Tibial artery (tissue), 4 donors: ENCODE data around the gene H1-8.

ENCODE experiments used
- DNase-seq, 2 donors: peaks; one replicate each; pipeline ENCODE4 v3.0.0-alpha.2; 2019
- H3K27ac ChIP-seq, 2 donors: fragments of 200-600 bp; sonication (generic) in 1 of 2; 1 replicate in 1 of 2; 2 replicates in 1 of 2; pipeline ENCODE4 v1.5.1; 2018 to 2019; ENCODE audit warnings: mild to moderate bottlenecking in 1 of 2
- H3K27me3 ChIP-seq, 2 donors: fragments of 200-600 bp; sonication (generic) in 1 of 2; one replicate each; pipeline versions ENCODE4 v1.5.1 to v1.6.0; 2016 to 2019
- H3K36me3 ChIP-seq, 3 donors: fragments of 200-600 bp; sonication (generic) in 2 of 3; one replicate each; pipeline ENCODE4 v1.5.1; 2016 to 2019; ENCODE audit warnings: mild to moderate bottlenecking in 2 of 3
- H3K4me1 ChIP-seq, 4 donors: fragments of 200-600 bp; sonication (generic) in 2 of 4; 1 replicate in 3 of 4; 2 replicates in 1 of 4; pipeline ENCODE4 v1.5.1; 2016 to 2019
- H3K4me3 ChIP-seq, 2 donors: fragments of 200-600 bp; sonication (generic) in 1 of 2; 1 replicate in 1 of 2; 2 replicates in 1 of 2; pipeline ENCODE4 v1.5.1; 2018 to 2019; ENCODE audit warnings: mild to moderate bottlenecking in 2 of 2
- H3K9me3 ChIP-seq, 3 donors: fragments of 200-600 bp; sonication (generic) in 1 of 3; one replicate each; pipeline ENCODE4 v1.5.1; 2016 to 2019
- intact Hi-C: fragments of 100-400 bp; cut with DNase I; formaldehyde crosslinking; loops from one replicate; pipeline ENCODE4 v1.15.0; 2023; ENCODE audit warnings: low total_unique reads
- TF ChIP-seq, protein P1 (sequence below), 2 experiments: fragments of 200-600 bp in 1 of 2; fragments of 450-650 bp in 1 of 2; IDR thresholded peaks; one replicate each; pipeline ENCODE4 v1.5.1; 2017 to 2019; ENCODE audit warnings: antibody characterized with exemption in 2 of 2, mild to moderate bottlenecking in 1 of 2, moderate library complexity in 1 of 2

Gene H1-8

DNA sequence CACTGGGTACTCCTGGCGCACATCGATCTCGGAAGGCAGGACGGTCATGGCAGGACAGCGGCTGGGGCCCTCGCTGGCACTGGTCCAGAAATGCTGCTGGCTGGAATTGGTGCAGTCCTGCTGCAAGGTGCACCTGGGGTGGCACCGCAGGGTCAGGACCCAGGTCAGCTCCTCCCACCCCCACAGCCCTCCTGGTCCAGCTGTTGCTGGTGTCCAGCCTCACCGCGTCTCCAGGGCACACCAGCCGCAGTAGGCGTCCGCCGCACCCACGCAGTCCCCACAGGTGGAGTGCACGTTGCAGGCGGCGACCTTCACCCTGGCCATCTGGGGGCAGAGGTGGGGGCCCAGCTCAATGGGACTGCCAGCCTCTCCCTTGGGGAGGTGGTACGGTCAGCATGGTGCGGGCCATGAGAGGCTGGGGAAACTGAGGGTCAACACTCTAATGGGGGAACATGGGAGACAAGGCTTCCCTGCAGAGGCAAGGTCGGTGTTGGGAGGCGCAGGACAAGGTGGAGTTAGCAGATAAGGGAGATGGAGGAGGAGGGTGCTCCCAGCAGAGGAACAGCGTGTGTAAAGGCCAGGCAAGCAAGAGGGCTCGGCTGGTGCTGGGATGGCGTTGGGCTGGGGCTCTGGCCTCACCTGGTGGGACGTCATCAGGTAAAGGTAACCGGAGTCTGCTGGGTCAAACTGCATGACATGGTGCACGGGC, 43.1 kb downstream of the H1-8 start:
- Histone ChIP-seq H3K4me1 (peaks cover 0 to 45% (median 8%) of the 10 kb centered on the region in 4 donors), H3K27ac (peak overlapping the region in 1 of 2 donors; percentile 56), H3K36me3 (peaks cover 28 to 71% (median 60%) of the 10 kb centered on the region in 3 donors)

DNA sequence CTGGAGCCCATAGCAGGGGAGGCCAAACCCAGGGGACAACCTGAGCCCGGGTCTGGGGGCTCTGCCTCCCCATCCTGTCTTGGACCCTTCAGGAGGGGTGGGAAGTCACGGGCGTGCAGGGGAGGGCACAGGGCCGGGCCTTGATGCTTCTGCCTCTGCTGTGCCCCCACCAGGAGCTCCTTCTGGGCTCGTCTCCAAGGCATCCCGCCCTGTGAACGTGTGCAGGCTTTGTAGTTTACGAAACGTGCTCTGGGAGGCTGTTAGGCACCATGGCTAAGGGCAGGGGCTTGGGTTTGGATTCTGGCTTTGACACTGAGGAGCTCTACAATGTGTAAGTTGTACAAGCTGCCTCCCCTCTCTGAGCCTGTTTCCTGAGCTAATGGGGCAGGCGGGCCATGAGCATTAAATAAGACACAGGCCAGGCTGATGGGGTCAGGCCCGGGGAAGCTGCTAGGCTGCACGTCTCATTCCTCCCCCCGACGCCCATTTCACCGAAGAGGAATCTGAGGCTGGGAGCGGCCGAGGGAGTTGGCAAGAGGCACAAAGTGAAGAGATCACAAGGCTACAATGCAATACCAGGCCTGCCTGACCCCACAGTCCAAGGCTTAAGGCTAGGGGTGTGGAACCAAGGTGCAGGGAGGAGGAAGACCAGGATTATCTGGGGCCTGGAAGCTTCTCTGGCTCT, 43.9 kb downstream of the H1-8 start:
- H3K27ac ChIP-seq, result peak overlapping the region in 1 of 2 donors; percentile 56
- peaks cover 0 to 51% (median 15%) of the 10 kb centered on the region in 4 donors for H3K4me1 ChIP-seq
- peak in 1 of 2 donors; percentile 69 for DNase-seq
- no peaks in the 10 kb centered on the region for H3K9me3 ChIP-seq
- no peak overlapping the region for H3K4me3 ChIP-seq
- no peaks in the 10 kb centered on the region for H3K27me3 ChIP-seq
- TF ChIP-seq, protein P1, sequence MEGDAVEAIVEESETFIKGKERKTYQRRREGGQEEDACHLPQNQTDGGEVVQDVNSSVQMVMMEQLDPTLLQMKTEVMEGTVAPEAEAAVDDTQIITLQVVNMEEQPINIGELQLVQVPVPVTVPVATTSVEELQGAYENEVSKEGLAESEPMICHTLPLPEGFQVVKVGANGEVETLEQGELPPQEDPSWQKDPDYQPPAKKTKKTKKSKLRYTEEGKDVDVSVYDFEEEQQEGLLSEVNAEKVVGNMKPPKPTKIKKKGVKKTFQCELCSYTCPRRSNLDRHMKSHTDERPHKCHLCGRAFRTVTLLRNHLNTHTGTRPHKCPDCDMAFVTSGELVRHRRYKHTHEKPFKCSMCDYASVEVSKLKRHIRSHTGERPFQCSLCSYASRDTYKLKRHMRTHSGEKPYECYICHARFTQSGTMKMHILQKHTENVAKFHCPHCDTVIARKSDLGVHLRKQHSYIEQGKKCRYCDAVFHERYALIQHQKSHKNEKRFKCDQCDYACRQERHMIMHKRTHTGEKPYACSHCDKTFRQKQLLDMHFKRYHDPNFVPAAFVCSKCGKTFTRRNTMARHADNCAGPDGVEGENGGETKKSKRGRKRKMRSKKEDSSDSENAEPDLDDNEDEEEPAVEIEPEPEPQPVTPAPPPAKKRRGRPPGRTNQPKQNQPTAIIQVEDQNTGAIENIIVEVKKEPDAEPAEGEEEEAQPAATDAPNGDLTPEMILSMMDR (IDR thresholded peaks at IDR 0.05), result no peak
- peaks cover 28 to 65% (median 53%) of the 10 kb centered on the region in 3 donors for H3K36me3 ChIP-seq
- intact Hi-C loops, result no loop called here

More for the DNA sequence above, 43.1 kb downstream of the H1-8 start:
- no peak overlapping the region for H3K4me3 ChIP-seq
- TF ChIP-seq, protein P1 (IDR thresholded peaks at IDR 0.05), result no peak
- no peaks in the 10 kb centered on the region for H3K27me3 ChIP-seq
- H3K9me3 ChIP-seq, result no peaks in the 10 kb centered on the region
- no peak for DNase-seq
- intact Hi-C loops, result no loop called here

DNA sequence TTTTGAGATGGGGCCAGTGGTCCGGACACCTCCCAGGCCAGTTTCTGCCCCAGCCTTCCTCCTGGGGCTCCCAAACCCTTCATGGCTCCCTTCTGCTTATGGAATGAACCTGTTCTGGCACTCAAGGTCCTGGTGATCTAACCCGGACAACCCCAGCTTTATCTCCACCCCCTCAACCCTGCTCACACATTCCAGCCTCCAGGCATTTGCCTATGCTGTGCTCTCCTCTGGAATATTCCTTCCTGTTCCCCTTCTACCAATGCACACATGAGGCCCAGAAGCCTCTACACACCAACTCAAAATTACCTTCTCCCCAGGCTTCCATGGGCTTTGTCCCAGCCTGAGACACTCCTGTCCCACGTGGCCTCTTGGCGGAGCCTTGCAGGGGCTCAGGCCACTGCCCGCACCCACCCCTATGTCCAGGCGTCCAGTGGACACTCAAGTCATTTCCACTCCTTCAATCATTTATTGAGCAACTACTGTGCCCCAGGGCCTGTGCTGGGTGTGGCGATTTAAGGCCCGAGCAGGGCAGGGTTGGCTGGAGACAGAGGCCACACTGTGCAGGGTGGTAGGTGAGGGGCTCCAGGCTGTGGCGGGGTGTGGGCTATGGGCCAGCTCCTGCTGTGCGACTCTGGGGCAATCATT, 44.7 kb downstream of the H1-8 start:
- Histone ChIP-seq H3K9me3 (no peaks in the 10 kb centered on the region), H3K4me3 (no peak overlapping the region), H3K27me3 (no peaks in the 10 kb centered on the region), H3K4me1 (peaks cover 0 to 59% (median 23%) of the 10 kb centered on the region in 4 donors), H3K36me3 (peaks cover 28 to 57% (median 48%) of the 10 kb centered on the region in 3 donors), H3K27ac (peak overlapping the region in 1 of 2 donors; percentile 56)
- no peak for DNase-seq
- intact Hi-C loops, result no loop called here
- TF ChIP-seq, protein P1 (IDR thresholded peaks at IDR 0.05), result no peak

DNA sequence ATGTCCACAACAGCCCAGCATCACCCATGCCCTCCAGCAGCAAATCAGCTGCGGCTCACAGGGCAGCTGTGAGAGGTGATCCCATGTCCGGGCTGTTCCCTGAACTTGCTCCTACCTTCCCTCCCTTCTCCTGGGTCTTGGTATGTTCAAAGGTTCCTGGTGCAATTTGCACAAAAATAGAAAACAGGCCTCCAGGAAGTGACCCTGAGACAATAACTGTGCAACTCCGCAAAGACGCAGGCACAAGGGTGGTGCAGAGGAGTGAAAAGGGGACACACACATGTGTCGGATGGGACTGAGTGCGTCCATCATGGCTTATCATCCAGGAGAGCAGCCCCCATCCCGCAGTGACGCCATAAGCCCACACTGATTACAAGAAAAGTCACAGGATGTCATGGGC, 47.2 kb downstream of the H1-8 start:
- H3K4me1 ChIP-seq, result peaks cover 7 to 85% (median 48%) of the 10 kb centered on the region in 4 donors
- DNase-seq, result no peak
- H3K36me3 ChIP-seq, result peaks cover 5 to 31% (median 23%) of the 10 kb centered on the region in 3 donors
- H3K4me3 ChIP-seq, result no peak overlapping the region
- intact Hi-C loops, result no loop called here
- no peak overlapping the region for H3K27ac ChIP-seq
- TF ChIP-seq, protein P1 (IDR thresholded peaks at IDR 0.05), result no peak
- H3K9me3 ChIP-seq, result no peaks in the 10 kb centered on the region
- no peaks in the 10 kb centered on the region for H3K27me3 ChIP-seq

DNA sequence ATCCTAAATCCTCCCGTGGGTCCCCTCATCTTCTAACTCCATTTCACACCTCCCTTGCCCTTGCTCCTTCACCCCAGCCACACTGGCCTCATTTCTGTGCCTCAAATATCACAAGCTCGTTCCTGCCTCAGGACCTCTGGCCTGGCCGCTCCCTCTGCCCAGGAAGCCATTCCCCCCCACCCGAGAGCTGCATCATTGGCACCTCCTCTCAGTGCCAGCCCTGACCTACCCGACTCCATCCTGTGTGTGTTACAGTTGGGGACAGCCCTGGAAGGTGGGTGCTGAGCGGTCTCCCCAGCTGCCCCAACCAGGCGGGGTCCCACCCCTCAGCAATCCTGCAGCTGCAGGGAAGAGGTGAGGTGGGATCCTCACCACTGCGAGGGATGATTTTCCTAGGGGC, 49.0 kb downstream of the H1-8 start:
- H3K27me3 ChIP-seq, result no peaks in the 10 kb centered on the region
- peaks cover 0 to 14% (median 10%) of the 10 kb centered on the region in 3 donors for H3K36me3 ChIP-seq
- DNase-seq, result no peak
- H3K4me3 ChIP-seq, result peak overlapping the region; percentile 22
- no peaks in the 10 kb centered on the region for H3K9me3 ChIP-seq
- peak overlapping the region; percentile 88 to 90 for H3K27ac ChIP-seq
- peaks cover 7 to 95% (median 65%) of the 10 kb centered on the region in 4 donors for H3K4me1 ChIP-seq
- intact Hi-C loops, result no loop called here
- TF ChIP-seq, protein P1 (IDR thresholded peaks at IDR 0.05), result no peak
